Measurements from ENCODE around the gene ZCRB1.

The ZCRB1 gene

GRCh38 chr12:42282294-42282693, 43.6 kb downstream of the ZCRB1 start:
- no peak for DNase-seq (ENCODE audit: low read depth)
- H3K4me3 ChIP-seq (ENCODE audit: control insufficient read depth, low read depth, low read length) = no peak overlapping the region
- no peak for TF ChIP-seq CTCF (conservative IDR thresholded peaks at IDR 0.05; ENCODE audit: control insufficient read depth, insufficient read depth, low read depth, low read length)

DNA sequence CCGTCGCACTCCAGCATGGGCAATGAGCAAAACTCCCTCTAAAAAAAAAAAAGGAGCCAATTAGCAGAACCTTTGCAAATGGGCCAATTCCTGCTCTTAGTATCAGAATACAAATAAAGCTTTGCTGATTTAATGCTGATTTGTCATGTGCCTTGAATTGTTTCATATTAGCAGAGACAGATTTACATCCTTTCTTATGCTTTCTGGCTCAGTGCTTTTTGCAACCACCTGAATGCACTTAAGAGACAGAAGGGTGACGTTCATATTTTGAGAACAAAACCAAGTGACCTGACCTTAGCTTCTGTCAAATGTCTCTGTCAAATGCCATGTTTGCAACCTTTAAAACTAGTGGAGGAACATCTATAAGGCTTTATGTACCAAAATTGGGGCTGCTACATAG, 44.0 kb downstream of the ZCRB1 start:
- TF ChIP-seq CTCF (conservative IDR thresholded peaks at IDR 0.05; ENCODE audit: control insufficient read depth, insufficient read depth, low read depth, low read length) = no peak
- no peak overlapping the region for H3K4me3 ChIP-seq (ENCODE audit: control insufficient read depth, low read depth, low read length)
- no peak for DNase-seq (ENCODE audit: low read depth)

DNA sequence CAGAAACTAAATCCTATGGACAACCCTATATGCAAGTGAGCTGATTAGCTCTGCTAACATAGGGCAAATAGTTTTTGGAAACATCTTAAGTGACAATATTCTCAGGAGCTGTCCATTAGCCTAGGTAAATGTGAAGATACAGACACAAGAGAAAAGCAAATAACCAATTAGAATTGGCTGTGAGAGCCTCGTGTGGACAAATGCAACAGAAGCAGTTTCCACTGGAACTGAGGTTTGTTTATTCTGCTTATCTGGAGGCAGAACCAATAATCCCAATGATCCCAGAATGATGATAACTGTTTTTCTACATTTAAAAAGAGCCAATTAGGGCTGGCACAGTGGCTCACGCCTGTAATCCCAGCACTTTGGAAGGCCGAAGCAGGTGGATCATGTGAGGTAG, 44.6 kb downstream of the ZCRB1 start:
- TF ChIP-seq CTCF (conservative IDR thresholded peaks at IDR 0.05; ENCODE audit: control insufficient read depth, insufficient read depth, low read depth, low read length) = no peak
- H3K4me3 ChIP-seq (ENCODE audit: control insufficient read depth, low read depth, low read length) = no peak overlapping the region
- DNase-seq (ENCODE audit: low read depth) = no peak

DNA sequence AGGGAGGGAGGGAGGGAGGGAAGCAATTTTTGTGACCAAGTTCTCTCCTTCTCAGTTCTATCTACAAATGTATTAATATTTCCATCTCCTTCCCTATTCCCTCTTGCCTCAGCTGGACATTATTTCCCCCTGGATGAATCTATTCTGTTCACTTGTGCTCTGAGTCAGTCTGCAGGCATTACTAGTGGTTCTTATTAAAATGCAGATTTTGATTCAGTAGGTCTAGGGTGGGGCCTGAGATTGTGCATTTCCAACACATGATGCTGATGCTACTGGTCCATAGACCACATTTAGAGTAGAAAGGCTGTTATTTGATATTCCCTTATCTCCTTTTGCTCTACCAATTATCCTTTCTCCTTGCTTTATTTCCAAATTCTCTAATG, 47.8 kb downstream of the ZCRB1 start:
- TF ChIP-seq CTCF (conservative IDR thresholded peaks at IDR 0.05; ENCODE audit: control insufficient read depth, insufficient read depth, low read depth, low read length) = no peak
- no peak overlapping the region for H3K4me3 ChIP-seq (ENCODE audit: control insufficient read depth, low read depth, low read length)
- no peak for DNase-seq (ENCODE audit: low read depth)

DNA sequence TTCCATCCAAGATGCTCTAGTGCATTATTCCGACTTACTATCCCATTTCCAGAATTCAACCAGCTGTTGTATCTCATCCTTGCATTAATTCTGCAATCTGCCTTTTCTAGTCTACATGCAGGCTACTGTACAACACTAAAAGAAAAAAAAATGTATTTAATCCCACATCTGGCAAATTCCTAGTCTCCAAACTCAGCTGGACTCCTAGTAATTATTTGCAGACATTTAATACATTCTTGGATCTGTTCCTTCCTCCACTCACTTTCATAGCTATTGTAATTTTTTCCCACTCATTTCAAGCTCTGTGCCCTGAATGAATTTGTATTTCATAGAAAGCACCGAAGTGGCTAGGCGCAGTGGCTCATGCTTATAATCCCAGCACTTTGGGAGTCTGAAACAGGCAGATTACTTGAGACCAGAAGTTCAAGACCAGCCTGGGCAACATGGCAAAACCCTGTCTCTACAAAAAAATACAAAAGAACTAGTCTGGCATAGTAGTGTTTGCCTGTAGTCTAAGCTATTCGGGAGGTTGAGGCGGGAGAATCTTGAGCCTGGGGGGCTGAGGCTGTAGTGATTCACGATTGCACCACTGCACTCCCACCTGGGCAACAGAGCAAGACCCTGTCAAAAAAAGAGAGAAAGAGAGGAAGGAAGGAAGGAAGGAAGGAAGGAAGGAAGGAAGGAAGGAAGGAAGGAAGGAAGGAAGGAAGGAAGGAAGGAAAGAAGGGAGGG, 48.3 kb downstream of the ZCRB1 start:
- DNase-seq (ENCODE audit: low read depth) = no peak
- no peak overlapping the region for H3K4me3 ChIP-seq (ENCODE audit: control insufficient read depth, low read depth, low read length)
- TF ChIP-seq CTCF (conservative IDR thresholded peaks at IDR 0.05; ENCODE audit: control insufficient read depth, insufficient read depth, low read depth, low read length) = no peak

DNA sequence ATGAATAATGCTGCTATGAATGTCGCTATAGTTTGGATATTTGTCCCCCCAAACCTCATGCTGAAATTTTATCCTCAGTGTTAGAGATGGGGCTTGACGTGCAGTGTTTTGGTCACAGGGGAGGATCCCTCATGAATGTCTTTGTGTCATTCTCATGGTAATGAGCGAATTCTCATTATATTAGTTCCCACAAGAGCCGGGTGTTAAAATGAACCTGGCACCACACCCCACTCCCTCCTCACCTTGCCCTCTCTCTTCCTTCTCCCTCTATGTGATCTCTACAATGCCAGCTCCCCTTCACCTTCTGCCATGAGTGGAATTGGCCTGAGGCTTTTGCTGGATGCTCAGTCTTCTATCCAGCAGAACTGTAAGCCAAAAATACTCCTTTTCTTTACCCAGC, 50.4 kb downstream of the ZCRB1 start:
- no peak for TF ChIP-seq CTCF (conservative IDR thresholded peaks at IDR 0.05; ENCODE audit: control insufficient read depth, insufficient read depth, low read depth, low read length)
- no peak overlapping the region for H3K4me3 ChIP-seq (ENCODE audit: control insufficient read depth, low read depth, low read length)
- no peak for DNase-seq (ENCODE audit: low read depth)

- H3K4me3 ChIP-seq (ENCODE audit: control insufficient read depth, low read depth, low read length) = no peak overlapping the region
- DNase-seq (ENCODE audit: low read depth) = no peak
- TF ChIP-seq CTCF (conservative IDR thresholded peaks at IDR 0.05; ENCODE audit: control insufficient read depth, insufficient read depth, low read depth, low read length) = no peak
Observed at GRCh38 chr12:42273706-42274105, 52.2 kb downstream of the ZCRB1 start.

Measured in fibroblast of mammary gland (primary cell).